T47D (cell line): ENCODE results near the gene DCPS.

Experiments
- DNase-seq, 2 experiments: peaks; one replicate each; pipeline versions ENCODE4 v3.0.0 to v3.0.0-alpha.2; 2011 to 2012; ENCODE audit warnings: low read depth in 1 of 2, low spot score in 1 of 2
- JUND ChIP-seq: IDR thresholded peaks from 2 replicates; pipeline ENCODE4 v1.6.1; 2012; ENCODE audit warnings: low read depth
- in situ Hi-C: cut with HindIII; loops from 2 replicates; pipeline ENCODE4 v1.10.0; 2016; ENCODE audit warnings: low sequenced_read_pairs, low pct_unique_long_range_greater_than_20kb

The DCPS gene

GRCh38 chr11:126277322-126277721, 26.5 kb upstream of the DCPS start:
- no peak for DNase-seq
- no peak for TF ChIP-seq JUND
- in situ Hi-C loops: no loop called here

DNA sequence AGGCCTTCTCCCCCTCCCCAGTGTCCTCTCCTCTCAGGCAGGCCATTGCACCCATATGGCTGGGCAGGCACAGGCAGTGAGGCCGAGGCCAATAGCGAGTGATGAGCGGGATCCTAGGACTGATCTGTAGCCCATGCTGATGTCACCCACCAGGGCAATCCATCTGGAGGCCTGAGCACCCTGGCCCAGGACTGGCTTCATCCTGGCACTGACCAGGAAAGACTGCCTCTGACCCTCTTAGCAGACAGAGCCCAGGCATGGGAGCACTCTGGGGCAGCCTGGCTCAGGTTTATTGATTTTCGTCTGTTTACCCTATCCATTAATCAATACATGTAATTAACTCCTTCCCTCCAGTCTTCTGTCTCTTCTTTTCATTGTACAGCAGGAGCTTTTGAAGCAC, 26.1 kb upstream of the DCPS start:
- in situ Hi-C loops: no loop called here

GRCh38 chr11:126279191-126279590, 24.7 kb upstream of the DCPS start:
- no peak for TF ChIP-seq JUND
- DNase-seq: no peak
- in situ Hi-C loops: no loop called here

More for the DNA sequence above, 26.1 kb upstream of the DCPS start:
- DNase-seq: no peak
- TF ChIP-seq JUND: no peak

DNA sequence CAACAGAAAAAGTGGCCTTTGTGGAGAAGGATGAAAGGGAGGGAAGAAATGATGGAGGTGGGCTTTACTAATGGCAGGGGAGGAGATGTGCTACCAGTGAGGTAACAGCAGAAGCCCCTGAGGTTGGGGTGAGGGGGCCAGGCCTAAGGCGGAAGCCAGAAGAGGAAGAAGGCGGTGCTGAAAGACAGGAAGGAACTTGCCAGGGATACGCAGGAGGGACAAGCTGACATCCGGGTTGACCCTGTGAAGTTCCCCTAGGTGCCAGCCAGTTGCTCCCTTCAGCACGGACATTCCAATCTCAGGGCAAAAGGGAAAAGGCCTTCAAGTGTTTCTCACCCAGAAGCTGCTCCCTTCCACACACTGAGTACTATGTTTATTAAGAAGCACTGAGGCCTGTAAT, 23.3 kb upstream of the DCPS start:
- no peak for DNase-seq
- TF ChIP-seq JUND: no peak
- in situ Hi-C loops: no loop called here

DNA sequence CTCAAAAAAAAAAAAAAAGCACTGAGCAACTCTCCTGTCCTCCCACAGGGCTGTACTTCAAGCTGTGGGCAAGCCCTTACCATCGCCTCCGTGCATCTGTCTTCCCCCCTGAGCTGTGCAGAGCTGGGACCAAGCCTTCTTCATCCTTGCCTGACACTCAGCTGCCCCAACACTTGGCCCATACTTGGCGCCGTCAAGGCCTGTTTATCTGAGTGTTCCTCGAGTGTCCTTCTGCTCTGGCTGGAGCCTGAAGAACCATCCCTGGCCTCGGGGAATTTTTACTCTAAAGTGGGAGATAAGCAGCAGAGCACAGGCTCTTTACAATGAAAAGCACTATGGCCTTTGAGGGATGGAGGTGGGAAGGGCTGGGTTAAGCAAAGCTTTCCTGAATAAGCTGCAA, 22.6 kb upstream of the DCPS start:
- TF ChIP-seq JUND: no peak
- in situ Hi-C loops: no loop called here
- DNase-seq: no peak

DNA sequence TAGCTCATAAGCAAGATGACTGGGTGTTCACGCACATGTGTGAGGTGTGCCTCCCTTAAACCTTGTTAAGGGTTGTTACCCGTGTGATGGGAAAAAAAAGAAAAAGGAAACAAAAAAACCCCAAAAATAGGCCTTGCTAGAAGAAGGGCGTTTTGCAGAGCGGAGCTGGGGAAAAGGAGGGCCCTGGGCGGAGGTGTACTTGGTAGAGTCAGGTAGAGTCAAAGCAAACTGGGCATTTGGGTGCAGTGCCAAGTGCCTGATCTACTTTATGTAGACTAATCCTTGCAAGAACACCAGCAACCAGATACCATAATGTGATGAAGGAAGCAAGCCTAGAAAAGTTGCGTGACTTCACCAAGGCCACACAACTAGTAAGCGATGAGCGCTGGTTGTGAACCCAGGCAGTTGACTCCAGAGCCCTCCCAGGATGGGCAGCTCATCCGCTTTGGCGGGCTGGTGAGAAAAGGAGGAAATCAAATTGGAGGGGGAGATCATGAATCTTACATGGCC, 22.1 kb upstream of the DCPS start:
- no peak for TF ChIP-seq JUND
- no peak for DNase-seq
- in situ Hi-C loops: no loop called here

GRCh38 chr11:126282361-126282735, 21.5 kb upstream of the DCPS start:
- DNase-seq: peak; percentile 43 to 45
- no peak for TF ChIP-seq JUND
- in situ Hi-C loops: no loop called here

DNA sequence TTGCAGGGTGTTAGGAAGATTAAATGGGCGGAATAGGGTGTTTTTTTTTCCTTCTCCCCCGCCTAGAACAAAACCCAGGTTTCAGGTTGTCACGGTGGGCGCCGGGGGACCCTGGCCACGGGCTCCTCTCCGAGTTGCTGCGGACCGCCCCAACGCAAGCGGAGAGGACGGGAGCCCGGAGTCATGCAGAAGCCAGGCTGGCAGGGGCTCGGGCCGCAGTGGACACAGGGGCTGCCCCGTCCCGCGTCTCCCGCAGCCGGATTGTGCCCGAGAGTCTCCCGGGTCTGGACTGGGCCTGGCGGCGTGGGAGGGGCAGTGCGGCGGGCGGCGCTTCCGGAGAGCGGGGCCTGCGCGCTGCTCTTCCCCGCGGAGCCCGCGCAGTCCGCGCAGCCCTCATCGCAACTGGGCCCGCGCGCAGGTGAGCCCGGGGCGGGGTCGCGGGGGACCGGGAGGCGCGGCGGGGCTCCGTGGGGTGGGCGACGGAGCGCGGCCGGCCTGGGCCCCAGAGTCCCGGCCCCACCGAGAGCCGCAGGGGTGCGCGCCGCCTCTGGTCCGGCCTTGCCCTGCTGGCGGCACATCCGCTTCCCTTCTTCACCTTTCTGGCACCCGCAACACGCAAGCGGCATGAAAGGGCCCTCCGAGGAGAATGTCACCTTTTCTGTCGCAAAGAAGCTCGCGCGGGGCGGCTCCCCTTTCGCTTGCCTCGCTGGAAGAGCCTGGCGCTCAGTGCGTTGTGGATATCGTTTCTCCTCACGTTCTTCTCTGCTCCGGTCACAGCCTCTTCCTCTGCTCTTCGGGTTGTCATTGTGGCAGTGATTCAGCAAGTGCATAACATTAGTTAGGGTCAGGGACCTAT, 20.9 kb upstream of the DCPS start, which contains the start of gene TIRAP:
Gene TIRAP, plus strand, starts transcription at position 358 of the 856 bp plus-strand sequence. CDS start 7,802 bp downstream, outside the sequence.
- in situ Hi-C loops: no loop called here
- TF ChIP-seq JUND: no peak
- DNase-seq: peak; percentile 81 to 92

DNA sequence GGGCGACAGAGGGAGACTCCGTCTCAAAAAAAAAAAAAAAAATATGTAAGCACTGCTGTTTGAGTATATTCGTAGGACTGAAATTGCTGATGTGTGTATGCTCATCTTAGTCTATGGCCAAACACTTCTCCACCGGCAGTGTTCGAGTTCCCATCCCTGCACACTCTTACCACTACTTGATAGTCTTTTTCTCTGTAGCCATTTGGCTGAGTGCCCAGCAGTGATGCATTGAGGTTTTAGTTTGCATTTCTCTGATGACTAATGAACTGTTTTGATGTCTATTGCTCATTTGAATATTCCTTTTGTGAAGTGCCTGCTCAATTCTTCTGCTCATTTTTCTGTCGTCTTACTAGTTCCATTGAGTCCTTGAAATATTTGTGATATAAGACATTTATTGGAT, 19.0 kb upstream of the DCPS start:
- peak in 1 of 2 experiments; percentile 60 for DNase-seq
- in situ Hi-C loops: no loop called here
- no peak for TF ChIP-seq JUND

DNA sequence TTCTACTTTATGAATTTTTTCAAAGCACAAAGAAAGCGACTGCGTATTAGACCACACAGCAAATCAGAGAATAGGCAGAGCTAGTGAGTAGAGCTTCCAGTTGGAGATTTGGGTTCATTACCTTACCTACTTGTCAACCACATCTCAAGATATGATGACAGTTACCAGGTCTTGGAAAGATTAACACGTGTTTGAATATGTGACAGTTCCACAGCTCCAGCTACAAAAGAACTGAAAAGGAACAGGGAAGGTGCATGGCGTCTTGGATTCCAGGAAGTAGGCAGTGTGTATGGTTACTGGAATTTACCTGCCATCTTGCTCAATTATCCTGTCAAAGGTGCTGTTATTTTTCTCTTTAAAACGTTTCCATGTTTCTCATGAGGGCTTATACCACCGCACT, 15.6 kb upstream of the DCPS start:
- no peak for DNase-seq
- in situ Hi-C loops: no loop called here
- TF ChIP-seq JUND: no peak

- TF ChIP-seq JUND: no peak
- DNase-seq: no peak
- in situ Hi-C loops: no loop called here
Measured at GRCh38 chr11:126290887-126291286, 13.0 kb upstream of the DCPS start.

DNA sequence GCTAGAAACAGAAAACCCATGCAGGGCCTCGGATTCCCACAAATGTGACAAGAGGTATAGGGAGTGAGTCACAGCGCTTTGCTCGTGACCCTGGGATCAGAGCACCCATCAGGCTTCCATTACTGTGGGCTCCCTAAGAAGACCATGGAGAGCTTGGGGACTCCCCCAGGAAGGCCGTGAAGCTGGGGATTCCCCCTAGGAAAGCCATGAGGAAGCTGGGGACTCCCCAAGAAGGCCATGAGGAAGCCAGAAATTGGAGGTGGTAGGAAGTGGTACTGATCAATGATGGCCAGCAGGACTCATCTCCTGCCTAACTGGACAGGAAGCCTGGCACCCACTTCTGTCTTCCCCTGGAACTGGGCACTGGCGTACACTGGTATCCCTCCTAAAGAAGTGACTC, 10.1 kb upstream of the DCPS start:
- DNase-seq: no peak
- in situ Hi-C loops: no loop called here

GRCh38 chr11:126297004-126297403, 6.9 kb upstream of the DCPS start:
- no peak for TF ChIP-seq JUND
- in situ Hi-C loops: no loop called here
- no peak for DNase-seq

More for the DNA sequence above, 10.1 kb upstream of the DCPS start:
- TF ChIP-seq JUND: no peak

DNA sequence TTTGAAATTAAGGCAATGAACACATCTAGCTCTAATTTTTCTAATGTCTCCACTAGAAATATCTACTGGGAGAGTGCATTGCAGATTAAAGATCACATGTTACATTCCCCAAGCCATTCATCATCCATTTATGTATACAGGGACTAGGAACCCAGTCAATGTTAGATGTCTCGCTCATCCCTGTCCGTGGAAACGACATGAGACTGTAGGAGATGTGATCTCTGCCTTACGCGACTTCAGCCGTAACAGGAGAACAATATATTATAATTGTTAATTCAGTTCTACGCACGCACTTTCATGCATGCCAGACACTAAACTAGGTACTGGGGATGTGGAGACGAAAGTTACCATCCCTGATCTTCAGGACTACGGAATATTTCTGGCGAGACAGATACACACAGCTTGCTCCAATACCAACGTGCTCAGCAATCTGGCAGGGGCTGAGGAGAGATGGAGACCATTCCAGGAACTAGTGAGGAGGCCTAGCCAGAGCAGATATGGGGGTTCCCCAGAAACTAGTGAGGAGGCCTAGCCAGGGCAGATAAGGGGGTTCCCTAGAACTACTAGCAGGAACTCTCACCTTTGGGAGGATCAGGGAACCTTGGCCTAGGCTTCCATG, 706 bp downstream of the DCPS start:
- in situ Hi-C loops: no loop called here
- TF ChIP-seq JUND: no peak
- DNase-seq: peak in 1 of 2 experiments; percentile 58
